ENCODE results near the gene ETV6.

ETV6 gene

GRCh38 chr12:11684811-11685210, 35.3 kb downstream of the ETV6 start:
- H3K9me3 ChIP-seq (ENCODE audit: insufficient read depth, low read depth, low read length): no peaks in the 10 kb centered on the region
- H3K4me3 ChIP-seq (ENCODE audit: low read length, poor library complexity, severe bottlenecking): no peak overlapping the region
- H2AFZ ChIP-seq (ENCODE audit: low read length): no peak overlapping the region
- no peak overlapping the region for H3K9ac ChIP-seq (ENCODE audit: low read depth, low read length, poor library complexity, severe bottlenecking)
- peaks cover 8% of the 10 kb centered on the region; the same call in 1 of the 2 replicates for H3K36me3 ChIP-seq (ENCODE audit: insufficient read depth, low read length)
- H3K4me1 ChIP-seq (ENCODE audit: insufficient read depth, low read length, poor library complexity, severe bottlenecking): no peaks in the 10 kb centered on the region
- peaks cover 60% of the 10 kb centered on the region for H4K20me1 ChIP-seq (ENCODE audit: insufficient read depth, low read length, poor library complexity, severe bottlenecking)
- no peak for TF ChIP-seq CTCF (conservative IDR thresholded peaks at IDR 0.05; ENCODE audit: low read length)
- TF ChIP-seq EZH2phosphoT487 (IDR thresholded peaks at IDR 0.05; ENCODE audit: borderline replicate concordance): no peak
- H3K79me2 ChIP-seq (ENCODE audit: insufficient read depth, low read length): peaks cover 98% of the 10 kb centered on the region
- no peaks in the 10 kb centered on the region for H3K27me3 ChIP-seq (ENCODE audit: insufficient read depth, low read length, poor library complexity, severe bottlenecking)
- H3K4me2 ChIP-seq (ENCODE audit: low read depth, low read length, poor library complexity, severe bottlenecking): no peak overlapping the region
- H3K9me2 ChIP-seq (replicated peaks; ENCODE audit: low read depth, low read length): no peaks in the 10 kb centered on the region
- no peaks in the 10 kb centered on the region for H3F3A ChIP-seq (ENCODE audit: low read depth)

GRCh38 chr12:11685316-11685715, 35.8 kb downstream of the ETV6 start:
- H3K79me2 ChIP-seq (ENCODE audit: insufficient read depth, low read length): peaks cover 98% of the 10 kb centered on the region
- H4K20me1 ChIP-seq (ENCODE audit: insufficient read depth, low read length, poor library complexity, severe bottlenecking): peaks cover 62% of the 10 kb centered on the region
- TF ChIP-seq EZH2phosphoT487 (IDR thresholded peaks at IDR 0.05; ENCODE audit: borderline replicate concordance) (no peak), CTCF (conservative IDR thresholded peaks at IDR 0.05; ENCODE audit: low read length) (no peak)
- H3K27me3 ChIP-seq (ENCODE audit: insufficient read depth, low read length, poor library complexity, severe bottlenecking): no peaks in the 10 kb centered on the region
- H3K9me2 ChIP-seq (replicated peaks; ENCODE audit: low read depth, low read length): no peaks in the 10 kb centered on the region
- no peak overlapping the region for H2AFZ ChIP-seq (ENCODE audit: low read length)
- peaks cover 8% of the 10 kb centered on the region; the same call in 1 of the 2 replicates for H3K36me3 ChIP-seq (ENCODE audit: insufficient read depth, low read length)
- no peak overlapping the region for H3K4me3 ChIP-seq (ENCODE audit: low read length, poor library complexity, severe bottlenecking)
- no peaks in the 10 kb centered on the region for H3F3A ChIP-seq (ENCODE audit: low read depth)
- H3K4me2 ChIP-seq (ENCODE audit: low read depth, low read length, poor library complexity, severe bottlenecking): no peak overlapping the region
- H3K9ac ChIP-seq (ENCODE audit: low read depth, low read length, poor library complexity, severe bottlenecking): no peak overlapping the region
- H3K9me3 ChIP-seq (ENCODE audit: insufficient read depth, low read depth, low read length): no peaks in the 10 kb centered on the region
- no peaks in the 10 kb centered on the region for H3K4me1 ChIP-seq (ENCODE audit: insufficient read depth, low read length, poor library complexity, severe bottlenecking)

- H3K9me2 ChIP-seq (replicated peaks; ENCODE audit: low read depth, low read length): no peaks in the 10 kb centered on the region
- H3K4me2 ChIP-seq (ENCODE audit: low read depth, low read length, poor library complexity, severe bottlenecking): no peak overlapping the region
- no peaks in the 10 kb centered on the region for H3F3A ChIP-seq (ENCODE audit: low read depth)
- H3K9ac ChIP-seq (ENCODE audit: low read depth, low read length, poor library complexity, severe bottlenecking): no peak overlapping the region
- TF ChIP-seq CTCF (conservative IDR thresholded peaks at IDR 0.05; ENCODE audit: low read length) (no peak), EZH2phosphoT487 (IDR thresholded peaks at IDR 0.05; ENCODE audit: borderline replicate concordance) (no peak)
- H3K4me3 ChIP-seq (ENCODE audit: low read length, poor library complexity, severe bottlenecking): no peak overlapping the region
- H2AFZ ChIP-seq (ENCODE audit: low read length): no peak overlapping the region
- peaks cover 8% of the 10 kb centered on the region; the same call in 1 of the 2 replicates for H3K36me3 ChIP-seq (ENCODE audit: insufficient read depth, low read length)
- H4K20me1 ChIP-seq (ENCODE audit: insufficient read depth, low read length, poor library complexity, severe bottlenecking): peaks cover 59% of the 10 kb centered on the region
- no peaks in the 10 kb centered on the region for H3K27me3 ChIP-seq (ENCODE audit: insufficient read depth, low read length, poor library complexity, severe bottlenecking)
- H3K9me3 ChIP-seq (ENCODE audit: insufficient read depth, low read depth, low read length): no peaks in the 10 kb centered on the region
- no peaks in the 10 kb centered on the region for H3K4me1 ChIP-seq (ENCODE audit: insufficient read depth, low read length, poor library complexity, severe bottlenecking)
- peaks cover 97% of the 10 kb centered on the region for H3K79me2 ChIP-seq (ENCODE audit: insufficient read depth, low read length)
These were observed 36.2 kb downstream of the ETV6 start for GRCh38 chr12:11685716-11686115.
